H9 (cell line): ENCODE data around the gene SLC17A5. TPM values are rescaled to one million over a fixed set of nuclear protein-coding genes. Genes with fewer than 3 reads are reported as not detected.
"Not testable (repeated sequence)": the region's sequence is repeated elsewhere in the genome, so short reads cannot be mapped to it uniquely, and the experiment has no call there.

Experiments used
- DNase-seq: peaks from one replicate; pipeline ENCODE4 v3.0.0-alpha.2; 2017
- H2AFZ ChIP-seq: one replicate; pipeline ENCODE4 v1.6.1; 2013; ENCODE audit warnings: mild to moderate bottlenecking, low read length, control low read depth, moderate library complexity
- H2AK5ac ChIP-seq: 2 replicates; pipeline ENCODE4 v1.6.1; 2013; ENCODE audit warnings: low read length, control low read depth, mixed read lengths; ENCODE audit not compliant: insufficient read length
- H2BK120ac ChIP-seq: one replicate; pipeline ENCODE4 v1.6.1; 2013; ENCODE audit warnings: low read depth, mild to moderate bottlenecking, low read length, control low read depth, inconsistent platforms; ENCODE audit not compliant: poor library complexity, severe bottlenecking
- H2BK12ac ChIP-seq: 2 replicates; pipeline ENCODE4 v1.6.1; 2013; ENCODE audit warnings: low read length, control low read depth, mixed read lengths, low read depth; ENCODE audit not compliant: insufficient read length
- H2BK15ac ChIP-seq: 2 replicates; pipeline ENCODE4 v1.6.1; 2013; ENCODE audit warnings: low read depth, low read length, control low read depth
- H2BK20ac ChIP-seq: one replicate; pipeline ENCODE4 v1.6.1; 2013; ENCODE audit warnings: low read depth, mild to moderate bottlenecking, low read length, control low read depth, inconsistent platforms; ENCODE audit not compliant: poor library complexity, severe bottlenecking
- H2BK5ac ChIP-seq: 2 replicates; pipeline ENCODE4 v1.6.1; 2013; ENCODE audit warnings: low read length, control low read depth, mixed read lengths; ENCODE audit not compliant: insufficient read length
- H3K14ac ChIP-seq: 2 replicates; pipeline ENCODE4 v1.6.1; 2013; ENCODE audit warnings: low read length, control low read depth; ENCODE audit not compliant: insufficient read depth
- H3K18ac ChIP-seq: 2 replicates; pipeline ENCODE4 v1.6.1; 2013; ENCODE audit warnings: low read depth, mild to moderate bottlenecking, mixed read lengths, low read length, control low read depth; ENCODE audit not compliant: insufficient read length
- H3K23ac ChIP-seq: 2 replicates; pipeline ENCODE4 v1.6.1; 2013; ENCODE audit warnings: low read length, control low read depth, mixed read lengths, low read depth; ENCODE audit not compliant: insufficient read length
- H3K23me2 ChIP-seq: 2 replicates; pipeline ENCODE4 v1.6.1; 2013; ENCODE audit warnings: low read depth, mild to moderate bottlenecking, mixed read lengths, low read length, control low read depth; ENCODE audit not compliant: insufficient read length, poor library complexity, severe bottlenecking
- H3K27ac ChIP-seq: 2 replicates; pipeline ENCODE4 v1.5.1; 2013; ENCODE audit warnings: low read length, control low read depth, mixed read lengths, low read depth; ENCODE audit not compliant: insufficient read length
- H3K27me3 ChIP-seq: 2 replicates; pipeline ENCODE4 v1.6.1; 2013; ENCODE audit warnings: low read length, control low read depth, inconsistent platforms; ENCODE audit not compliant: insufficient read depth
- H3K4ac ChIP-seq: 2 replicates; pipeline ENCODE4 v1.6.1; 2013; ENCODE audit warnings: low read depth, mild to moderate bottlenecking, control low read depth, inconsistent platforms, low read length, moderate library complexity
- H3K4me1 ChIP-seq: 2 replicates; pipeline ENCODE4 v1.6.1; 2013; ENCODE audit warnings: low read length, control low read depth, inconsistent platforms; ENCODE audit not compliant: insufficient read depth
- H3K4me2 ChIP-seq: 2 replicates; pipeline ENCODE4 v1.6.1; 2013; ENCODE audit warnings: low read length, control low read depth, mixed read lengths; ENCODE audit not compliant: insufficient read length, insufficient read depth
- H3K56ac ChIP-seq: 2 replicates; pipeline ENCODE4 v1.6.1; 2013; ENCODE audit warnings: low read depth, mild to moderate bottlenecking, mixed read lengths, low read length, control low read depth; ENCODE audit not compliant: insufficient read length
- H3K79me1 ChIP-seq: 2 replicates; pipeline ENCODE4 v1.6.1; 2013; ENCODE audit warnings: low read depth, mild to moderate bottlenecking, moderate library complexity, low read length, control low read depth, inconsistent platforms; ENCODE audit not compliant: insufficient read depth, poor library complexity, severe bottlenecking
- H3K79me2 ChIP-seq: 2 replicates; pipeline ENCODE4 v1.6.1; 2013; ENCODE audit warnings: low read length, control low read depth, inconsistent platforms; ENCODE audit not compliant: insufficient read depth
- H3K9ac ChIP-seq: 2 replicates; pipeline ENCODE4 v1.6.1; 2013; ENCODE audit warnings: low read length, control low read depth, mixed read lengths; ENCODE audit not compliant: insufficient read length; ENCODE audit errors: extremely low read depth
- H3K9me3 ChIP-seq: one replicate; pipeline ENCODE4 v1.6.1; 2013; ENCODE audit warnings: low read depth, low read length, inconsistent platforms; ENCODE audit not compliant: control insufficient read depth
- H3T11ph ChIP-seq: one replicate; pipeline ENCODE4 v1.6.1; 2013; ENCODE audit warnings: mild to moderate bottlenecking, low read length, control low read depth, inconsistent platforms
- H4K20me1 ChIP-seq: one replicate; pipeline ENCODE4 v1.6.1; 2013; ENCODE audit not compliant: control insufficient read depth, insufficient read length, insufficient read depth
- H4K5ac ChIP-seq: 2 replicates; pipeline ENCODE4 v1.6.1; 2013; ENCODE audit warnings: low read depth, mild to moderate bottlenecking, mixed read lengths, low read length, control low read depth; ENCODE audit not compliant: insufficient read length
- H4K8ac ChIP-seq: replicated peaks from 2 replicates; pipeline ENCODE4 v1.6.1; 2013; ENCODE audit warnings: low read length, control low read depth, mixed read lengths, low read depth; ENCODE audit not compliant: insufficient read length
- H4K91ac ChIP-seq: 2 replicates; pipeline ENCODE4 v1.6.1; 2013; ENCODE audit warnings: low read depth, mild to moderate bottlenecking, moderate library complexity, mixed read lengths, low read length, control low read depth; ENCODE audit not compliant: insufficient read length
- H3K27ac Mint-ChIP-seq, 3 experiments: 2 replicates in 2 of 3; 3 replicates in 1 of 3; pipeline ENCODE4 v1.8.0; 2020 to 2021; ENCODE audit warnings: mixed read lengths in 3 of 3, mild to moderate bottlenecking in 1 of 3, moderate library complexity in 1 of 3
- H3K27me3 Mint-ChIP-seq: 2 replicates; pipeline ENCODE4 v1.8.0; 2021; ENCODE audit warnings: low read depth, mild to moderate bottlenecking, moderate library complexity, mixed read lengths
- H3K36me3 Mint-ChIP-seq, 3 experiments: 2 replicates in 2 of 3; 3 replicates in 1 of 3; pipeline ENCODE4 v1.8.0; 2020 to 2021; ENCODE audit warnings: low read depth in 3 of 3, mixed read lengths in 3 of 3; ENCODE audit not compliant: insufficient read depth in 1 of 3
- H3K4me1 Mint-ChIP-seq, 2 experiments: 2 replicates each; pipeline ENCODE4 v1.8.0; 2020; ENCODE audit warnings: mixed read lengths in 2 of 2
- H3K4me3 Mint-ChIP-seq, 2 experiments: 2 replicates in 1 of 2; 3 replicates in 1 of 2; pipeline ENCODE4 v1.8.0; 2020 to 2021; ENCODE audit warnings: mild to moderate bottlenecking in 2 of 2, mixed read lengths in 2 of 2, moderate library complexity in 1 of 2
- H3K9me3 Mint-ChIP-seq, 2 experiments: 2 replicates in 1 of 2; 3 replicates in 1 of 2; pipeline ENCODE4 v1.8.0; 2020; ENCODE audit warnings: mild to moderate bottlenecking in 2 of 2, mixed read lengths in 2 of 2, moderate library complexity in 1 of 2
- CTCF ChIP-seq: fragments of 200-600 bp; sonication (generic); conservative IDR thresholded peaks from 3 replicates; pipeline ENCODE4 v1.8.0; 2021; ENCODE audit warnings: antibody characterized with exemption, mild to moderate bottlenecking
- WGBS: extraction: QIAGEN DNeasy Blood & Tissue Kit; methylation state at CpG from one replicate; pipeline ENCODE4 v1.1.7; 2013; ENCODE audit warnings: missing lambda C conversion rate, low lambda C conversion rate, mixed read lengths; ENCODE audit not compliant: insufficient read length; ENCODE audit errors: extremely low coverage; 5-methylcytosine and 5-hydroxymethylcytosine counted together
- total RNA-seq: library from RNA; stranded (reverse); gene quantifications from 2 replicates; pipeline ENCODE4 v1.2.1, GENCODE V29; 2021

SLC17A5 gene
- total RNA-seq, 1 experiment from 2014 or later = 8.9 TPM

DNA sequence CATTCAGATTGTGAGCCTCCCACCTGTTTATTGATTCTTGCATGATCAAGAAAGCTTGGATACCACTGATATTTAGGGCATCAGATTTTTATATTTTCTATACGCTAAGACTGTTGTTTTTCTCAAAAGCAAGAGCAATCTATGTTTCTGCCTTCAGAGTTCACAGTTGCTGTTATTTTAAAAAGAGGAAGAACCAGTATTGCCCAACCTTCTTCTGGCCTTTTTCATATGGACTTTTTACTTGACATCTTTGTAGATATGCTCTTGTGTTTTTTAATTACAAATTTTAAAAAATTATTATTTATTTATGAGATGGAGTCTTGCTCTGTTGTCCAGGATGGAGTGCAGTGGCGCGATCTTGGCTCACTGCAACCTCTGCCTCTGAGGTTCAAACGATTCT, 28.9 kb downstream of the SLC17A5 start:
- WGBS = no CpG with 5 or more reads among the region's 4 CpGs

GRCh38 chr6:73623480-73623879, 30.3 kb downstream of the SLC17A5 start:
- not testable (repeated sequence) for H2AFZ ChIP-seq, H2BK15ac ChIP-seq, H3K4me2 ChIP-seq, H4K20me1 ChIP-seq, H3K27me3 ChIP-seq, H3T11ph ChIP-seq, H3K9me3 ChIP-seq, H3K23me2 ChIP-seq, H3K18ac ChIP-seq, H2BK20ac ChIP-seq, H3K27ac ChIP-seq, H3K14ac ChIP-seq, H3K9me3 Mint-ChIP-seq, H2BK120ac ChIP-seq, H3K79me2 ChIP-seq, H4K5ac ChIP-seq, H2AK5ac ChIP-seq, H3K27me3 Mint-ChIP-seq, H3K4me3 Mint-ChIP-seq, H4K8ac ChIP-seq, H4K91ac ChIP-seq, H2BK12ac ChIP-seq, H3K23ac ChIP-seq, H2BK5ac ChIP-seq, H3K79me1 ChIP-seq, H3K56ac ChIP-seq, H3K4me1 Mint-ChIP-seq, H3K4ac ChIP-seq, DNase-seq, H3K27ac Mint-ChIP-seq, H3K4me1 ChIP-seq, H3K9ac ChIP-seq, H3K36me3 Mint-ChIP-seq
- WGBS = no CpG with 5 or more reads among the region's 8 CpGs

More for the DNA sequence above, 28.9 kb downstream of the SLC17A5 start:
- no peak overlapping the region for H3K18ac ChIP-seq
- H3K4me1 ChIP-seq = no peaks in the 10 kb centered on the region
- H3K14ac ChIP-seq = no peak overlapping the region
- no peaks in the 10 kb centered on the region for H3K27me3 Mint-ChIP-seq
- no peak overlapping the region for H3K4ac ChIP-seq
- no peak for TF ChIP-seq CTCF
- H4K20me1 ChIP-seq = no peaks in the 10 kb centered on the region
- H2BK12ac ChIP-seq = no peak overlapping the region
- no peak overlapping the region for H2BK15ac ChIP-seq
- no peak overlapping the region for H4K5ac ChIP-seq
- no peak overlapping the region for H2BK5ac ChIP-seq
- no peaks in the 10 kb centered on the region for H3K27me3 ChIP-seq
- H3K23ac ChIP-seq = no peak overlapping the region
- H3K23me2 ChIP-seq = no peaks in the 10 kb centered on the region
- no peak overlapping the region for H2AK5ac ChIP-seq
- H2AFZ ChIP-seq = no peak overlapping the region
- H4K91ac ChIP-seq = no peak overlapping the region
- H3K9me3 ChIP-seq = no peaks in the 10 kb centered on the region
- H3K36me3 Mint-ChIP-seq = peaks cover 0 to 7% (median 0%) of the 10 kb centered on the region in 3 experiments; a peak in 1 of 7 replicates
- H3K27ac Mint-ChIP-seq = no peak overlapping the region
- no peaks in the 10 kb centered on the region for H3K79me1 ChIP-seq
- no peaks in the 10 kb centered on the region for H3K9me3 Mint-ChIP-seq
- no peaks in the 10 kb centered on the region for H3K4me1 Mint-ChIP-seq
- H3K4me3 Mint-ChIP-seq = no peak overlapping the region
- H3K9ac ChIP-seq = no peak overlapping the region
- no peak overlapping the region for H2BK120ac ChIP-seq
- H3K79me2 ChIP-seq = no peaks in the 10 kb centered on the region
- H3K56ac ChIP-seq = no peak overlapping the region
- H3K4me2 ChIP-seq = no peak overlapping the region
- DNase-seq = no peak
- no peak overlapping the region for H3T11ph ChIP-seq
- H4K8ac ChIP-seq = no peak overlapping the region
- no peak overlapping the region for H3K27ac ChIP-seq
- no peak overlapping the region for H2BK20ac ChIP-seq
